ENCODE data around the gene RIC8B.

GRCh38 chr12:106893451-106893850, 119.0 kb downstream of the RIC8B start:
- no peak for TF ChIP-seq CTCF (IDR thresholded peaks at IDR 0.05; ENCODE audit: borderline replicate concordance, extremely low read depth, low read length, poor library complexity, severe bottlenecking)
- no peak for TF ChIP-seq EZH2 (IDR thresholded peaks at IDR 0.05; ENCODE audit: borderline replicate concordance, low read depth, low read length, severe bottlenecking)
